Left lobe of liver (tissue), 2 donors: ENCODE results near the gene TOGARAM1. TPM values are rescaled to one million over a fixed set of nuclear protein-coding genes. Genes with fewer than 3 reads are reported as not detected.

Experiments
- ATAC-seq: fragments of 200-7000 bp; cut with Tn5 transposase; one replicate; pipeline ENCODE4 v1.9.1; 2020; ENCODE audit warnings: mild to moderate bottlenecking, moderate library complexity
- DNase-seq: peaks from one replicate; pipeline ENCODE4 v3.0.0-alpha.2; 2020; ENCODE audit warnings: low spot score
- total RNA-seq: library from RNA; stranded (reverse); gene quantifications from one replicate; pipeline ENCODE4 v1.2.1, GENCODE V29; 2021
- donor health status: DM: no; HTN: no; CAD: no; lungs with moderate emphysema.
- donor health status: DM: no; HTN: yes; CAD: no.

TOGARAM1 gene
- 5.9 TPM for total RNA-seq

- peak; percentile 98 for DNase-seq
These were observed at the start of gene TOGARAM1, which contains the start of gene KLHL28 for GRCh38 chr14:44961554-44962333. TSS of gene TOGARAM1 (plus strand) at chr14:44962190. CDS start at chr14:44962422, 232 bp downstream. TSS of gene KLHL28 (minus strand) at chr14:44961947. CDS start at chr14:44945928, 16,019 bp downstream.

GRCh38 chr14:44914849-44915248 is 47.1 kb upstream of the TOGARAM1 start:
- DNase-seq (no peak), ATAC-seq (no peak)

More at GRCh38 chr14:44961554-44962333, at the start of gene TOGARAM1, which contains the start of gene KLHL28:
- peak; percentile 91 for ATAC-seq

GRCh38 chr14:44928793-44929192 is 33.2 kb upstream of the TOGARAM1 start:
- DNase-seq = no peak
- no peak for ATAC-seq

- DNase-seq (no peak), ATAC-seq (no peak)
These were observed 26.8 kb upstream of the TOGARAM1 start for GRCh38 chr14:44935155-44935554.

GRCh38 chr14:44937547-44937946 is 24.4 kb upstream of the TOGARAM1 start:
- DNase-seq (no peak), ATAC-seq (no peak)

GRCh38 chr14:44940211-44940610 is 21.8 kb upstream of the TOGARAM1 start:
- ATAC-seq = no peak
- DNase-seq = no peak

GRCh38 chr14:44940944-44941343 is 21.0 kb upstream of the TOGARAM1 start:
- no peak for ATAC-seq
- no peak for DNase-seq

- DNase-seq (no peak), ATAC-seq (no peak)
These were observed 20.4 kb upstream of the TOGARAM1 start for GRCh38 chr14:44941591-44941990.

GRCh38 chr14:44942436-44942835 is 19.6 kb upstream of the TOGARAM1 start:
- DNase-seq = no peak
- ATAC-seq = no peak

- ATAC-seq (no peak), DNase-seq (no peak)
These were observed 17.9 kb upstream of the TOGARAM1 start for GRCh38 chr14:44944107-44944506.

- no peak for ATAC-seq
- no peak for DNase-seq
These were observed 16.7 kb upstream of the TOGARAM1 start for GRCh38 chr14:44945264-44945663.

- DNase-seq (no peak), ATAC-seq (no peak)
These were observed 10.9 kb upstream of the TOGARAM1 start for GRCh38 chr14:44951051-44951450.

- DNase-seq = no peak
- no peak for ATAC-seq
These were observed 9.4 kb upstream of the TOGARAM1 start for GRCh38 chr14:44952391-44953110.

- no peak for DNase-seq
- no peak for ATAC-seq
These were observed 7.2 kb upstream of the TOGARAM1 start for GRCh38 chr14:44954750-44955149.

GRCh38 chr14:44955528-44955927 is 6.5 kb upstream of the TOGARAM1 start:
- ATAC-seq = no peak
- no peak for DNase-seq

- no peak for ATAC-seq
- no peak for DNase-seq
These were observed 5.1 kb upstream of the TOGARAM1 start for GRCh38 chr14:44956866-44957265.

GRCh38 chr14:44959538-44959937 is 2.5 kb upstream of the TOGARAM1 start:
- no peak for DNase-seq
- no peak for ATAC-seq

GRCh38 chr14:44960146-44960545 is 1.8 kb upstream of the TOGARAM1 start:
- ATAC-seq = no peak
- DNase-seq = no peak

- no peak for ATAC-seq
- DNase-seq = no peak
These were observed 1.3 kb upstream of the TOGARAM1 start for GRCh38 chr14:44960646-44961045.

GRCh38 chr14:44961151-44961553 is 838 bp upstream of the TOGARAM1 start:
- DNase-seq = no peak
- ATAC-seq = peak; percentile 41

- peak; percentile 60 for ATAC-seq
- DNase-seq = peak; percentile 51
These were observed 499 bp downstream of the TOGARAM1 start for GRCh38 chr14:44962334-44963043.
